ENCODE results near the gene CLCNKB. TPM values are rescaled to one million over a fixed set of nuclear protein-coding genes. Genes with fewer than 3 reads are reported as not detected.

CLCNKB gene
- total and polyA plus RNA-seq, 4 donors: 0.06 to 1.9 (median 0.29) TPM

DNA sequence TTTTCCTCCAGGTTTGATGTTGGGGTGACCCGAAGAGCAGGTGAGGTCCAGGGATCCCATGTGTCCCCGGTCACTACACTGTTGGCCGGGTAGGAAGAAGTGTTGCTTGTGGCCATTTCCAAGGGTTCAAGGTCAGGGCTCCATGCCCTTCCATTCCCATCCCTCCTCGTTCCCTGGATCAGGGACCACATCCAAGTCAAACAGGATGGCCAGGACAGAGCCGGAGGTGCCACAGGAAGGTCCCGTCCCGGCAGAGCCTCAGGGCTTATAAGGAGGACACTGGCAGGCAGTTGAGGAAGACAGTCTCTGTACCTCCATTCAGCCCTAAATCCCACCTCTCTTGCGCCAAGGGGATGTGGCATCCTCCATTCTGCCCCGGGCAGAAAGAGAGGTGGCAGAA lies 51.9 kb downstream of the CLCNKB start:
- 69 to 79% methylated on average over 9 of the region's 9 CpGs for WGBS, 2 donors
- DNase-seq: no peak

DNA sequence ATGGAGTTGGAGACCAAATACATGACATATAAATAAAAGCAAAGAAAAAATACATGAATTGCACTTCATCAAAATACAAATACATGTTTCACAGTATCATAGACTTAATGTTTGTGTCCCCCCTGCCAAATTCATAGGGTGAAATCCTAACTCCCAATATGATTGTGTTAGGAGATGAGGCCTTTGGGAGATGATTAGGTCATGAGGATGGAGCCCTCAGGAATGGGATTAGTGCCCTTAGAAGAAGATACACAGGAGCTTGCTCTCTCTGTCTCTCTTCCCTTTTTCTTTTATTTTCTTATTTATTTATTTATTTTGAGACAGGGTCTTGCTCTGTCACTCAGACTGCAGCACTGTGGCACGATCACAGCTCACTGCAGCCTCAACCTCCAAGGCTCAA lies 55.8 kb downstream of the CLCNKB start:
- Histone ChIP-seq H3K9ac (ENCODE audit: insufficient read depth in 1 of 2, low read length in 2 of 2) (no peak overlapping the region), H3K4me1 (ENCODE audit: control insufficient read depth in 5 of 5, insufficient read depth in 5 of 5, low read length in 5 of 5) (no peaks in the 10 kb centered on the region), H3K4me3 (no peak overlapping the region), H3K27ac (ENCODE audit: low read depth in 1 of 2, low read length in 1 of 2) (no peak overlapping the region), H3K27me3 (ENCODE audit: control insufficient read depth in 3 of 3, insufficient read depth in 3 of 3, low read length in 2 of 3) (no peaks in the 10 kb centered on the region), H3K36me3 (ENCODE audit: control insufficient read depth in 4 of 4, insufficient read depth in 4 of 4, low read length in 4 of 4) (no peaks in the 10 kb centered on the region), H3K9me3 (ENCODE audit: control insufficient read depth in 4 of 4, insufficient read depth in 3 of 4, low read length in 3 of 4) (no peaks in the 10 kb centered on the region)
- TF ChIP-seq, protein P1, sequence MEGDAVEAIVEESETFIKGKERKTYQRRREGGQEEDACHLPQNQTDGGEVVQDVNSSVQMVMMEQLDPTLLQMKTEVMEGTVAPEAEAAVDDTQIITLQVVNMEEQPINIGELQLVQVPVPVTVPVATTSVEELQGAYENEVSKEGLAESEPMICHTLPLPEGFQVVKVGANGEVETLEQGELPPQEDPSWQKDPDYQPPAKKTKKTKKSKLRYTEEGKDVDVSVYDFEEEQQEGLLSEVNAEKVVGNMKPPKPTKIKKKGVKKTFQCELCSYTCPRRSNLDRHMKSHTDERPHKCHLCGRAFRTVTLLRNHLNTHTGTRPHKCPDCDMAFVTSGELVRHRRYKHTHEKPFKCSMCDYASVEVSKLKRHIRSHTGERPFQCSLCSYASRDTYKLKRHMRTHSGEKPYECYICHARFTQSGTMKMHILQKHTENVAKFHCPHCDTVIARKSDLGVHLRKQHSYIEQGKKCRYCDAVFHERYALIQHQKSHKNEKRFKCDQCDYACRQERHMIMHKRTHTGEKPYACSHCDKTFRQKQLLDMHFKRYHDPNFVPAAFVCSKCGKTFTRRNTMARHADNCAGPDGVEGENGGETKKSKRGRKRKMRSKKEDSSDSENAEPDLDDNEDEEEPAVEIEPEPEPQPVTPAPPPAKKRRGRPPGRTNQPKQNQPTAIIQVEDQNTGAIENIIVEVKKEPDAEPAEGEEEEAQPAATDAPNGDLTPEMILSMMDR (IDR thresholded peaks at IDR 0.05; ENCODE audit: control extremely low read depth, extremely low read depth): no peak
- DNase-seq (no peak), ATAC-seq (ENCODE audit: insufficient read depth, low FRiP score) (no peak)
- WGBS, 2 donors: 96 to 100% methylated on average over 1 of the region's 1 CpG

More for the DNA sequence above, 51.9 kb downstream of the CLCNKB start:
- no peak for ATAC-seq (ENCODE audit: insufficient read depth, low FRiP score)
- H3K4me1 ChIP-seq (ENCODE audit: control insufficient read depth in 5 of 5, insufficient read depth in 5 of 5, low read length in 5 of 5): no peaks in the 10 kb centered on the region
- H3K4me3 ChIP-seq: no peak overlapping the region
- no peaks in the 10 kb centered on the region for H3K36me3 ChIP-seq (ENCODE audit: control insufficient read depth in 4 of 4, insufficient read depth in 4 of 4, low read length in 4 of 4)
- no peak overlapping the region for H3K9ac ChIP-seq (ENCODE audit: insufficient read depth in 1 of 2, low read length in 2 of 2)
- no peaks in the 10 kb centered on the region for H3K27me3 ChIP-seq (ENCODE audit: control insufficient read depth in 3 of 3, insufficient read depth in 3 of 3, low read length in 2 of 3)
- TF ChIP-seq, protein P1 (IDR thresholded peaks at IDR 0.05; ENCODE audit: control extremely low read depth, extremely low read depth): no peak
- H3K9me3 ChIP-seq (ENCODE audit: control insufficient read depth in 4 of 4, insufficient read depth in 3 of 4, low read length in 3 of 4): no peaks in the 10 kb centered on the region
- H3K27ac ChIP-seq (ENCODE audit: low read depth in 1 of 2, low read length in 1 of 2): no peak overlapping the region

DNA sequence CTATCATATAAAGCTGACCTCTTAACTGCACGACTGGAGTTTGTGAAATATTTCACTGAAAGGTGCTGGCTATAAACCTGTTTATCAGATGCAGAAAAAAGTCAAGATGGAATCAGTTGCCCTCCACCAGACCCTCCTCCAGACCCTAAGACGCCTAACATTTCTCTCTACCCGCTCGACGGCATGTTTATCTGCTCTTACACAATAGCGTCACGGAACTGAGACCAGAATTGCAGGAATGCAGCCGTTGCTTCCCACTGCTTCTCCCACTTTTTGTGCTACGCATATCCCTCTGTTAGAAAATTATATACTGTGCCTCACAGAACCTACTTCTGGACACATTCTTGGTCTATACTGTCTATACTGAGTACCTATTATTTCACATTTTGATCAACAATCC lies 58.0 kb downstream of the CLCNKB start:
- Histone ChIP-seq H3K9me3 (ENCODE audit: control insufficient read depth in 4 of 4, insufficient read depth in 3 of 4, low read length in 3 of 4) (no peaks in the 10 kb centered on the region), H3K9ac (ENCODE audit: insufficient read depth in 1 of 2, low read length in 2 of 2) (no peak overlapping the region), H3K4me1 (ENCODE audit: control insufficient read depth in 5 of 5, insufficient read depth in 5 of 5, low read length in 5 of 5) (no peaks in the 10 kb centered on the region), H3K27me3 (ENCODE audit: control insufficient read depth in 3 of 3, insufficient read depth in 3 of 3, low read length in 2 of 3) (no peaks in the 10 kb centered on the region), H3K36me3 (ENCODE audit: control insufficient read depth in 4 of 4, insufficient read depth in 4 of 4, low read length in 4 of 4) (no peaks in the 10 kb centered on the region), H3K27ac (ENCODE audit: low read depth in 1 of 2, low read length in 1 of 2) (no peak overlapping the region), H3K4me3 (no peak overlapping the region)
- TF ChIP-seq, protein P1 (IDR thresholded peaks at IDR 0.05; ENCODE audit: control extremely low read depth, extremely low read depth): no peak
- ATAC-seq (ENCODE audit: insufficient read depth, low FRiP score) (no peak), DNase-seq (peak; percentile 42 to 77 (median 72))
- WGBS, 2 donors: 53 to 61% methylated on average over 9 of the region's 9 CpGs

Other genes starting within 250 kb of the CLCNKB start
- 1 to 10 TPM; 1.1 to 4.6 TPM for gene UQCRHL, start 236.1 kb upstream of the CLCNKB start, total RNA-seq
- gene UQCRHL, start 236.1 kb upstream of the CLCNKB start, polyA plus RNA-seq: 1 to 10 TPM; 1.6 to 1.8 TPM
- 10 to 100 TPM; 50.0 to 82.3 TPM for gene SPEN, start 196.1 kb upstream of the CLCNKB start, total RNA-seq
- 10 to 100 TPM; 10.7 to 23.5 TPM for gene SPEN, start 196.1 kb upstream of the CLCNKB start, polyA plus RNA-seq
- 10 to 100 TPM; 28.0 to 44.3 TPM for gene ZBTB17, start 67.7 kb upstream of the CLCNKB start, total RNA-seq
- 10 to 100 TPM; 44.2 to 47.1 TPM for gene ZBTB17, start 67.7 kb upstream of the CLCNKB start, polyA plus RNA-seq
- not detected for gene SRARP, start 39.5 kb upstream of the CLCNKB start, total RNA-seq
- under 1 TPM in 1 of 2 donors, not detected in 1; 0.16 TPM for gene SRARP, start 39.5 kb upstream of the CLCNKB start, polyA plus RNA-seq
- 10 to 100 TPM in 1 of 2 donors, 1 to 10 TPM in 1; 2.4 to 34.2 TPM for gene HSPB7, start 25.7 kb upstream of the CLCNKB start, total RNA-seq
- gene HSPB7, start 25.7 kb upstream of the CLCNKB start, polyA plus RNA-seq: 10 to 100 TPM; 11.2 to 11.5 TPM
- 1 to 10 TPM in 1 of 2 donors, not detected in 1; 1.3 TPM for gene CLCNKA, start 21.7 kb upstream of the CLCNKB start, total RNA-seq
- gene CLCNKA, start 21.7 kb upstream of the CLCNKB start, polyA plus RNA-seq: under 1 TPM; 0.10 to 0.17 TPM
- gene FAM131C, start 29.9 kb downstream of the CLCNKB start, total RNA-seq: not detected
- gene FAM131C, start 29.9 kb downstream of the CLCNKB start, polyA plus RNA-seq: not detected
- 10 to 100 TPM; 21.3 to 35.6 TPM for gene EPHA2, start 112.3 kb downstream of the CLCNKB start, total RNA-seq
- gene EPHA2, start 112.3 kb downstream of the CLCNKB start, polyA plus RNA-seq: 10 to 100 TPM; 17.5 to 19.8 TPM
- gene ARHGEF19, start 168.9 kb downstream of the CLCNKB start, total RNA-seq: 10 to 100 TPM; 17.1 to 17.3 TPM
- 10 to 100 TPM in 1 of 2 donors, 1 to 10 TPM in 1; 9.5 to 12.5 TPM for gene ARHGEF19, start 168.9 kb downstream of the CLCNKB start, polyA plus RNA-seq
- 10 to 100 TPM in 1 of 2 donors, 1 to 10 TPM in 1; 4.5 to 13.7 TPM for gene CPLANE2, start 193.4 kb downstream of the CLCNKB start, total RNA-seq
- 1 to 10 TPM; 5.3 to 5.9 TPM for gene CPLANE2, start 193.4 kb downstream of the CLCNKB start, polyA plus RNA-seq

Data from lung (tissue), 12 donors.